K562 (cell line): ENCODE measurements around the gene IGF1R. TPM values are rescaled to one million over a fixed set of nuclear protein-coding genes. Genes with fewer than 3 reads are reported as not detected.

Experiments
- ATAC-seq: fragments of 200-7000 bp; cut with Tn5 transposase; 3 replicates; pipeline ENCODE4 v1.9.1; 2020; ENCODE audit warnings: moderate library complexity
- BruUV-seq: library from RNA; stranded (reverse); fragments of 400-500 nt; replicated peaks from 2 replicates; lab custom pipeline; 2021; lab: Mats Ljungman, UMichigan
- CTCF ChIA-PET: fragments of 300-600 bp; formaldehyde crosslinking; extraction: SDS; loops from one replicate; lab custom pipeline; 2021; ENCODE audit warnings: low intra/inter-chr PET ratio; lab: Yijun Ruan, JAX
- POLR2A ChIA-PET: fragments of 300-600, 350-650 bp; sonication (Branson Sonifier 250); formaldehyde crosslinking; extraction: SDS; loops from one replicate; lab custom pipeline; 2021; ENCODE audit warnings: antibody characterized with exemption, inconsistent platforms; lab: Yijun Ruan, JAX
- DNase-seq, 4 experiments: peaks; one replicate each; pipeline versions ENCODE4 v3.0.0 to v3.0.0-alpha.2; 2011 to 2018; ENCODE audit warnings: low spot score in 3 of 4, mixed read lengths in 3 of 4; ENCODE audit errors: extremely low read depth in 1 of 4
- FAIRE-seq: peaks from 2 replicates; lab custom pipeline; 2011; peaks lifted over from hg19 to GRCh38; lab: Jason Lieb, UNC
- H2AFZ ChIP-seq: 2 replicates; pipeline ENCODE4 v1.6.0; 2011; ENCODE audit warnings: low read depth, low read length, control low read depth, inconsistent platforms
- H3K27ac ChIP-seq: fragments of 200-600 bp; 3 replicates; pipeline ENCODE4 v1.8.0; 2011; ENCODE audit warnings: low read depth, mild to moderate bottlenecking, control low read depth, inconsistent platforms, low read length, moderate library complexity, mixed read lengths; ENCODE audit errors: extremely low read depth
- H3K27me3 ChIP-seq, 2 experiments: fragments of 300-600 bp in 1 of 2; 2 replicates in 1 of 2; 3 replicates in 1 of 2; pipeline versions ENCODE4 v1.6.0 to v1.8.0; 2011; ENCODE audit warnings: inconsistent platforms in 2 of 2, low read length in 2 of 2, mild to moderate bottlenecking in 1 of 2, mixed read lengths in 1 of 2, moderate library complexity in 1 of 2; ENCODE audit not compliant: control insufficient read depth in 2 of 2, insufficient read depth in 2 of 2
- H3K36me3 ChIP-seq: fragments of 300-600 bp; 3 replicates; pipeline ENCODE4 v1.8.0; 2011; ENCODE audit warnings: mild to moderate bottlenecking, low read length, inconsistent platforms; ENCODE audit not compliant: control insufficient read depth, insufficient read depth
- H3K4me1 ChIP-seq, 2 experiments: fragments of 200-600 bp in 1 of 2; replicated peaks in 1 of 2; 2 replicates in 1 of 2; 3 replicates in 1 of 2; pipeline versions ENCODE4 v1.5.1 to v1.8.0; 2011; ENCODE audit warnings: inconsistent platforms in 2 of 2, low read length in 2 of 2, mild to moderate bottlenecking in 1 of 2, mixed read lengths in 1 of 2, moderate library complexity in 1 of 2; ENCODE audit not compliant: control insufficient read depth in 2 of 2, insufficient read depth in 2 of 2
- H3K4me2 ChIP-seq: 2 replicates; pipeline ENCODE4 v1.6.1; 2011; ENCODE audit warnings: low read length, control low read depth, inconsistent platforms, mixed read lengths; ENCODE audit not compliant: insufficient read depth
- H3K4me3 ChIP-seq: fragments of 200-600 bp; sonication (generic), shearing (Covaris generic); 2 replicates; pipeline ENCODE4 v1.5.1; 2016; ENCODE audit warnings: control low read depth, inconsistent platforms
- H3K79me2 ChIP-seq: fragments of 200-600 bp; 3 replicates; pipeline ENCODE4 v1.8.0; 2011; ENCODE audit warnings: low read length, inconsistent platforms; ENCODE audit not compliant: control insufficient read depth, insufficient read depth
- H3K9ac ChIP-seq, 2 experiments: 2 replicates each; pipeline versions ENCODE4 v1.6.0 to v1.6.1; 2011; ENCODE audit warnings: low read depth in 2 of 2, low read length in 2 of 2, control low read depth in 1 of 2, inconsistent platforms in 1 of 2, mild to moderate bottlenecking in 1 of 2, mixed read lengths in 1 of 2; ENCODE audit not compliant: insufficient read depth in 1 of 2
- H3K9me1 ChIP-seq: one replicate; pipeline ENCODE4 v1.6.0; 2011; ENCODE audit warnings: inconsistent platforms, mild to moderate bottlenecking, low read length, moderate library complexity; ENCODE audit not compliant: control insufficient read depth, insufficient read depth
- H3K9me3 ChIP-seq: replicated peaks from 2 replicates; pipeline ENCODE4 v1.5.1; 2011; ENCODE audit warnings: low read depth, low read length, inconsistent platforms; ENCODE audit not compliant: control insufficient read depth, insufficient read depth
- H4K20me1 ChIP-seq: replicated peaks from 2 replicates; pipeline ENCODE4 v1.6.1; 2011; ENCODE audit warnings: low read length, inconsistent platforms, mixed read lengths; ENCODE audit not compliant: control insufficient read depth, insufficient read depth
- HIVEP1 ChIP-seq: fragments of 250-450 bp; sonication (Bioruptor Pico); IDR thresholded peaks from 2 replicates; pipeline ENCODE4 v1.4.0; 2020; ENCODE audit warnings: mild to moderate bottlenecking
- HOXB6 ChIP-seq: fragments of 250-450 bp; sonication (Bioruptor Pico); IDR thresholded peaks from 2 replicates; pipeline ENCODE4 v1.5.1; 2022; ENCODE audit warnings: mild to moderate bottlenecking, borderline replicate concordance
- MTA2 ChIP-seq: fragments of 450-650 bp; IDR thresholded peaks from 2 replicates; pipeline ENCODE4 v1.6.1; 2016; ENCODE audit warnings: low read depth
- NCOR1 ChIP-seq: fragments of 450-650 bp; IDR thresholded peaks from 2 replicates; pipeline ENCODE4 v1.6.1; 2016; ENCODE audit warnings: mild to moderate bottlenecking, moderate library complexity
- NR2C1 ChIP-seq, 2 experiments: fragments of 450-650 bp; IDR thresholded peaks; 2 replicates each; pipeline ENCODE4 v1.6.1; 2017; ENCODE audit warnings: mild to moderate bottlenecking in 2 of 2, antibody characterized with exemption in 1 of 2, inconsistent platforms in 1 of 2, missing compliant biosample characterization in 1 of 2, missing genetic modification characterization in 1 of 2
- NR2F6 ChIP-seq: fragments of 450-650 bp; formaldehyde crosslinking; IDR thresholded peaks from 2 replicates; pipeline ENCODE4 v1.4.0; 2020; ENCODE audit warnings: mild to moderate bottlenecking
- PCBP2 ChIP-seq: fragments of 200-400 bp; formaldehyde crosslinking; IDR thresholded peaks from 2 replicates; pipeline ENCODE4 v1.6.1; 2018; ENCODE audit warnings: low read length, low read depth, mild to moderate bottlenecking, moderate library complexity; ENCODE audit not compliant: poor library complexity, severe bottlenecking
- RB1 ChIP-seq: fragments of 450-650 bp; IDR thresholded peaks from 2 replicates; pipeline ENCODE4 v1.6.1; 2017; ENCODE audit warnings: low read depth, mild to moderate bottlenecking
- RHOXF2B ChIP-seq: fragments of 250-450 bp; sonication (Bioruptor Pico); conservative IDR thresholded peaks from 2 replicates; pipeline ENCODE4 v1.5.1; 2021
- SP1 ChIP-seq: sonication (generic); formaldehyde crosslinking; IDR thresholded peaks from 2 replicates; pipeline ENCODE4 v1.8.1; 2022; ENCODE audit warnings: mild to moderate bottlenecking, missing genetic modification reagents
- TCF7 ChIP-seq: sonication (generic); IDR thresholded peaks from 2 replicates; pipeline ENCODE4 v1.6.1; 2016; ENCODE audit warnings: antibody characterized with exemption, borderline replicate concordance
- ZNF436 ChIP-seq: fragments of 250-450, 450-650 bp; sonication (Bioruptor Pico); formaldehyde crosslinking; IDR thresholded peaks from 2 replicates; pipeline ENCODE4 v1.7.0; 2020; ENCODE audit warnings: mild to moderate bottlenecking
- ZNF696 ChIP-seq: fragments of 250-450 bp; sonication (Bioruptor Pico); conservative IDR thresholded peaks from 2 replicates; pipeline ENCODE4 v1.4.0; 2020; ENCODE audit warnings: mild to moderate bottlenecking, moderate library complexity
- ZSCAN29 ChIP-seq: fragments of 450-650 bp; IDR thresholded peaks from 2 replicates; pipeline ENCODE4 v1.6.1; 2017
- WGBS: fragments of 100-300 bp; shearing (Covaris generic); methylation state at CpG from one replicate; pipeline ENCODE4 v1.1.6; 2016; ENCODE audit warnings: low coverage, mixed read lengths; ENCODE audit not compliant: insufficient coverage; ENCODE audit errors: missing lambda C conversion rate; 5-methylcytosine and 5-hydroxymethylcytosine counted together
- in situ Hi-C: fragments of 300-500 bp; cut with MboI; formaldehyde crosslinking; loops from 4 replicates; pipeline ENCODE4 v1.15.0; 2018; ENCODE audit warnings: inconsistent platforms, mixed read lengths
- intact Hi-C: fragments of 100-400 bp; cut with micrococcal nuclease; formaldehyde crosslinking; loops from 2 replicates; pipeline ENCODE4 v1.14.2; 2022
- polyA plus RNA-seq, 8 experiments: library from polyadenylated mRNA; depleted of rRNA in 4 of 8; stranded (reverse) in 5 of 8; unstranded in 3 of 8; fragments of >200 nt; fragmentation: Nextera tagmentation in 2 of 8; fragmentation: Illumina TruSeq in 1 of 8; extraction: Ambion mirVana in 2 of 8; extraction: Trizol in 1 of 8; gene quantifications; 2 replicates each; pipeline versions ENCODE4 v1.2.1 to v1.2.3, GENCODE V29; 2011 to 2014; ENCODE audit warnings: inconsistent platforms in 1 of 8, missing spikeins in 1 of 8
- total RNA-seq, 7 experiments: library from RNA; depleted of rRNA in 6 of 7; stranded (reverse); fragments of >200 nt in 6 of 7; fragmentation: Illumina TruSeq in 2 of 7; extraction: Trizol in 2 of 7; gene quantifications; 2 replicates each; pipeline versions ENCODE4 v1.2.1 to v1.2.3, GENCODE V29; 2011 to 2021; ENCODE audit warnings: low replicate concordance in 1 of 7
- TF ChIP-seq, protein P1 (sequence below): sonication (generic); formaldehyde crosslinking; IDR thresholded peaks from 2 replicates; pipeline ENCODE4 v1.8.0; 2023; ENCODE audit warnings: mild to moderate bottlenecking, missing genetic modification reagents

The IGF1R gene
- total and polyA plus RNA-seq, 9 of the 15 experiments (the other 6 are each of a cell fraction or from before 2014, with no cell fraction given): 0.35 to 8.0 (median 1.6) TPM

DNA sequence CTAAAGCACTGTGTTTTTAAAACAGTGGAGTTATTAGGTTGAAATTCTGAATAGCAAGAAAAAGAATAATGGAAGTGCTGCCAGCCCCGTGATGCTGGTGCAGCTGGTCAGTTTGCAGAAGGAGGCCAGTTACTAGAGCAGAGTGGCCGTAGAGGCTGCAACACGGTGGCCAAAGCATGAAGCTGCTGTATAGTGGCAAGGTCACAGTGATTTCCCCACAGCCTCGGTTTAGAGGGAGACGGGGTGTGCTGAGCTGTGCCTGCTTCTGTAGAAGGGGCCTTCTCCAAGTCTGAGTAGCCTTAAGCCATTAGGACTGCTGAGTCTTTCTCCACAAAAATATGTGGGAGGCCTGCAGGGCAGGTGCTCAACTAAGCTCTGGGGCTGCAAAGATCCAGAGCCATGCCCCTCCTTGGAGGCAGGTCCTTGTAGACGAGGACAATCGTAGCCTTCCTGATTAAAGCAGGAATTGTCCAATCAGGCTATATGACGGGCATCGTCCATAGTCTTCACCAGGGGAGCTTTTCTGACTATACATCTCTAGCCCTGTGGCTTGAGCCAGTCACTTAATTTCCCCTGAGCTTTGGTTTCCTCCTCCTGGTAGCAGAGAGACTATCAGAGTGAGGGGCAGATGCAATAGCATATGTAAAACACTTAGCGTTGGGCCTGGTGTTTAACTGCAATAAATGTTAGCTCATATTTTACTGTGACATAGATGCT, 207.6 kb downstream of the IGF1R start:
- intact Hi-C loops: no loop called here
- Histone ChIP-seq H3K4me1 (peaks cover 0 to 8% of the 10 kb centered on the region in 2 experiments; a peak in 1 of 5 replicates), H3K27me3 (peaks cover 37 to 55% of the 10 kb centered on the region in 2 experiments), H3K27ac (no peak overlapping the region), H3K4me3 (no peak overlapping the region), H3K9me3 (no peaks in the 10 kb centered on the region), H3K9me1 (no peaks in the 10 kb centered on the region), H3K36me3 (no peaks in the 10 kb centered on the region), H4K20me1 (peaks cover 37% of the 10 kb centered on the region), H3K4me2 (no peak overlapping the region), H3K9ac (no peak overlapping the region), H2AFZ (no peak overlapping the region), H3K79me2 (no peaks in the 10 kb centered on the region)
- DNase-seq (no peak), FAIRE-seq (no peak), ATAC-seq (no peak)
- 0% methylated on average over 10 of the region's 10 CpGs for WGBS
- CTCF ChIA-PET: no interaction called here
- POLR2A ChIA-PET: interaction anchor here (0.7 to 0.8 kb wide), 2 partner anchors 8 to 10 kb away, joined by 3 read pairs; no protein-coding TSS in a partner anchor
- TF ChIP-seq ZNF436 (no peak), RHOXF2B (CRISPR knock-in tag) (no peak), TCF7 (no peak), PCBP2 (no peak), ZNF696 (CRISPR knock-in tag) (no peak), NCOR1 (no peak), NR2F6 (CRISPR knock-in tag) (no peak), SP1 (CRISPR knock-in tag) (no peak), NR2C1 (IDR thresholded peaks at IDR 0.05) (no peak), NR2C1 (tag; IDR thresholded peaks at IDR 0.05) (no peak), MTA2 (no peak), RB1 (no peak), HIVEP1 (CRISPR knock-in tag) (no peak), ZSCAN29 (no peak), HOXB6 (no peak)
- TF ChIP-seq, protein P1, sequence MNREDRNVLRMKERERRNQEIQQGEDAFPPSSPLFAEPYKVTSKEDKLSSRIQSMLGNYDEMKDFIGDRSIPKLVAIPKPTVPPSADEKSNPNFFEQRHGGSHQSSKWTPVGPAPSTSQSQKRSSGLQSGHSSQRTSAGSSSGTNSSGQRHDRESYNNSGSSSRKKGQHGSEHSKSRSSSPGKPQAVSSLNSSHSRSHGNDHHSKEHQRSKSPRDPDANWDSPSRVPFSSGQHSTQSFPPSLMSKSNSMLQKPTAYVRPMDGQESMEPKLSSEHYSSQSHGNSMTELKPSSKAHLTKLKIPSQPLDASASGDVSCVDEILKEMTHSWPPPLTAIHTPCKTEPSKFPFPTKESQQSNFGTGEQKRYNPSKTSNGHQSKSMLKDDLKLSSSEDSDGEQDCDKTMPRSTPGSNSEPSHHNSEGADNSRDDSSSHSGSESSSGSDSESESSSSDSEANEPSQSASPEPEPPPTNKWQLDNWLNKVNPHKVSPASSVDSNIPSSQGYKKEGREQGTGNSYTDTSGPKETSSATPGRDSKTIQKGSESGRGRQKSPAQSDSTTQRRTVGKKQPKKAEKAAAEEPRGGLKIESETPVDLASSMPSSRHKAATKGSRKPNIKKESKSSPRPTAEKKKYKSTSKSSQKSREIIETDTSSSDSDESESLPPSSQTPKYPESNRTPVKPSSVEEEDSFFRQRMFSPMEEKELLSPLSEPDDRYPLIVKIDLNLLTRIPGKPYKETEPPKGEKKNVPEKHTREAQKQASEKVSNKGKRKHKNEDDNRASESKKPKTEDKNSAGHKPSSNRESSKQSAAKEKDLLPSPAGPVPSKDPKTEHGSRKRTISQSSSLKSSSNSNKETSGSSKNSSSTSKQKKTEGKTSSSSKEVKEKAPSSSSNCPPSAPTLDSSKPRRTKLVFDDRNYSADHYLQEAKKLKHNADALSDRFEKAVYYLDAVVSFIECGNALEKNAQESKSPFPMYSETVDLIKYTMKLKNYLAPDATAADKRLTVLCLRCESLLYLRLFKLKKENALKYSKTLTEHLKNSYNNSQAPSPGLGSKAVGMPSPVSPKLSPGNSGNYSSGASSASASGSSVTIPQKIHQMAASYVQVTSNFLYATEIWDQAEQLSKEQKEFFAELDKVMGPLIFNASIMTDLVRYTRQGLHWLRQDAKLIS: no peak
- no TSS peak for BruUV-seq
- in situ Hi-C loops: no loop called here
